Right ventricle myocardium inferior (tissue), 1 donor: Measurements from ENCODE around the gene SMAD7. TPM values are rescaled to one million over a fixed set of nuclear protein-coding genes. Genes with fewer than 3 reads are reported as not detected.

Source experiments
- ATAC-seq: fragments of 200-7000 bp; cut with Tn5 transposase; one replicate; pipeline ENCODE4 v1.9.1; 2020; ENCODE audit warnings: mild to moderate bottlenecking, moderate library complexity
- DNase-seq: peaks from one replicate; pipeline ENCODE4 v3.0.0; 2021; ENCODE audit errors: missing footprints
- intact Hi-C: fragments of 100-400 bp; cut with DNase I; formaldehyde crosslinking; loops from one replicate; pipeline ENCODE4 v1.11.0; 2022
- total RNA-seq: library from RNA; stranded (reverse); fragmentation: NEBNext Ultra II Directional; extraction: Animal tissue kit (Norgen Biotek cat#: 25700); gene quantifications from one replicate; pipeline ENCODE4 v1.2.1, GENCODE V29; 2021
- donor health status: DM: no; HTN: yes; CAD: no; lungs with severe emphysema.

Gene SMAD7
- total RNA-seq, 1 donor from 2014 or later: 12.0 TPM

GRCh38 chr18:48937869-48938750, 12.7 kb downstream of the SMAD7 start:
- ATAC-seq (no peak), DNase-seq (no peak)
- intact Hi-C loops: loop anchor here (5.0 kb wide), 2 partner anchors 51 to 86 kb away; no protein-coding TSS in a partner anchor

GRCh38 chr18:48935433-48935774, 15.4 kb downstream of the SMAD7 start:
- ATAC-seq (no peak), DNase-seq (no peak)
- intact Hi-C loops: loop anchor here (5.0 kb wide), 2 partner anchors 48 to 83 kb away; no protein-coding TSS in a partner anchor

GRCh38 chr18:48934723-48935432, 15.9 kb downstream of the SMAD7 start:
- DNase-seq: peak; percentile 88
- intact Hi-C loops: loop anchor here (5.0 kb wide), 2 partner anchors 48 to 83 kb away; no protein-coding TSS in a partner anchor
- peak; percentile 73 for ATAC-seq

GRCh38 chr18:48934415-48934722, 16.4 kb downstream of the SMAD7 start:
- peak; percentile 24 for ATAC-seq
- intact Hi-C loops: no loop called here
- DNase-seq: no peak

GRCh38 chr18:48933578-48934414, 17.0 kb downstream of the SMAD7 start:
- DNase-seq (no peak), ATAC-seq (peak; percentile 10)
- intact Hi-C loops: no loop called here

GRCh38 chr18:48932822-48933510, 17.8 kb downstream of the SMAD7 start:
- intact Hi-C loops: no loop called here
- DNase-seq (no peak), ATAC-seq (no peak)

- ATAC-seq (no peak), DNase-seq (no peak)
- intact Hi-C loops: no loop called here
Measured at GRCh38 chr18:48932462-48932818, 18.3 kb downstream of the SMAD7 start.

GRCh38 chr18:48931680-48932461, 18.9 kb downstream of the SMAD7 start:
- ATAC-seq: no peak
- no peak for DNase-seq
- intact Hi-C loops: no loop called here

- ATAC-seq (no peak), DNase-seq (no peak)
- intact Hi-C loops: no loop called here
Measured at GRCh38 chr18:48930926-48931325, 19.8 kb downstream of the SMAD7 start.

GRCh38 chr18:48929941-48930713, 20.6 kb downstream of the SMAD7 start:
- intact Hi-C loops: no loop called here
- no peak for DNase-seq
- no peak for ATAC-seq

- ATAC-seq: no peak
- no peak for DNase-seq
- intact Hi-C loops: no loop called here
Measured at GRCh38 chr18:48929212-48929612, 21.6 kb downstream of the SMAD7 start.

GRCh38 chr18:48928787-48929186, 22.0 kb downstream of the SMAD7 start:
- intact Hi-C loops: no loop called here
- ATAC-seq (peak; percentile 72), DNase-seq (peak; percentile 82)

- DNase-seq (no peak), ATAC-seq (no peak)
- intact Hi-C loops: no loop called here
Measured at GRCh38 chr18:48927286-48928080, 23.3 kb downstream of the SMAD7 start.

GRCh38 chr18:48926420-48926857, 24.3 kb downstream of the SMAD7 start:
- intact Hi-C loops: no loop called here
- DNase-seq: no peak
- ATAC-seq: no peak

- intact Hi-C loops: no loop called here
- ATAC-seq (no peak), DNase-seq (no peak)
Measured at GRCh38 chr18:48925491-48925780, 25.3 kb downstream of the SMAD7 start.

- intact Hi-C loops: no loop called here
- DNase-seq: no peak
- ATAC-seq: no peak
Measured at GRCh38 chr18:48924630-48925490, 25.9 kb downstream of the SMAD7 start.
